ENCODE measurements around the gene VPS35L.
"Not testable (repeated sequence)": the region's sequence is repeated elsewhere in the genome, so short reads cannot be mapped to it uniquely, and the experiment has no call there.

VPS35L gene

DNA sequence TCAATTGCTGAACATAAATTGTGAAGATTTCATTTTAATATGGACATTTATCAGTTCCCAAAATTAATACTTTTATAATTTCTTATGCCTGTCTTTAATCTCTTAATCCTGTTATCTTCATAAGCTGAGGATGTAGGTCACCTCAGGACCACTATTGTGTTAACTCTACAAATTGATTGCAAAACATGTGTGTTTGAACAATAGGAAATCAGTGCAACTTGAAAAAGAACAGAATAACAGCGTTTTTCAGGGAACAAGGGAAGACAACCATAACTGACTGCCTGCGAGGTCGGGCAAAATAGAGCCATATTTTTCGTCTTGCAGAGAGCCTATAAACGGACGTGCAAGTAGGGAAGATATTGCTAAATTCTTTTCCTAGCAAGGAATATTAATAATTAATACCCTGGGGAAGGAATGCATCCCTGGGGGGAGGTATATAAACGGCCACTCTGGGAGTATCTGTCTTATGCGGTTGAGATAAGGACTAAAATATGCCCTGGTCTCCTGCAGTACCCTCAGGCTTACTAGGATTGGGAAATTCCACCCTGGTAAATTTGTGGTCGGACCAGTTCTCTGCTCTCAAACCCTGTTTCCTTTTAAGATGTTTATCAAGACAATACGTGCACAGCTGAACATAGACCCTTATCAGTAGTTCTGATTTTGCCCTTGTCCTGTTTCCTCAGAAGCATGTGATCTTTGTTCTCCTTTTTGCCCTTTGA lies 12.1 kb upstream of the VPS35L start:
- not testable (repeated sequence) for H3K36me3 ChIP-seq (ENCODE audit: control insufficient read depth, insufficient read depth, low read length); H3K4me1 ChIP-seq (ENCODE audit: control insufficient read depth, insufficient read depth, low read length); H3K9ac ChIP-seq (ENCODE audit: low read depth, low read length); H3K4me3 ChIP-seq (ENCODE audit: low read depth, low read length); H3K27me3 ChIP-seq (ENCODE audit: control insufficient read depth, insufficient read depth, low read length); H3K9me3 ChIP-seq (ENCODE audit: control insufficient read depth, insufficient read depth, low read length)

DNA sequence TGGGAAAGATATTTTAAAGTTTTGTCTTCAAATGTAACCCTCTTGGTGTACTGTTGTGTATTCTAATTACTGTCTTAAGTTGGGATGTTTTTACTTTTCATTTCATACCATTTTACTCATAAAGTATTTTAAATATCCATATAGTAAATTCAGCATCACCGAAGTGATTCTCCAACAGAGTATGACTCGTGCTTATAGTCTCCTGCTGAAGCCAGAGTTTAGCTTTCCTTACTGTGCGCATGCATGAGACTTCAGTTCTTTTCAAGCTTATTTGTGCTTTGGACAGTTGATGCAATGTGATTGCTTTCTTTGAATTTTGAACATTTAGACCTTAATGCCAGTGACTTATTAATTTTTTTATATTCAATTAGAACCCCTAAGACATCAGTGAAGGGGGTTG lies 7.4 kb upstream of the VPS35L start:
- no peaks in the 10 kb centered on the region for H3K9me3 ChIP-seq (ENCODE audit: control insufficient read depth, insufficient read depth, low read length)
- no peak overlapping the region for H3K4me3 ChIP-seq (ENCODE audit: low read depth, low read length)
- no peaks in the 10 kb centered on the region for H3K4me1 ChIP-seq (ENCODE audit: control insufficient read depth, insufficient read depth, low read length)
- H3K9ac ChIP-seq (ENCODE audit: low read depth, low read length), result no peak overlapping the region
- no peaks in the 10 kb centered on the region for H3K36me3 ChIP-seq (ENCODE audit: control insufficient read depth, insufficient read depth, low read length)
- H3K27me3 ChIP-seq (ENCODE audit: control insufficient read depth, insufficient read depth, low read length), result no peaks in the 10 kb centered on the region

DNA sequence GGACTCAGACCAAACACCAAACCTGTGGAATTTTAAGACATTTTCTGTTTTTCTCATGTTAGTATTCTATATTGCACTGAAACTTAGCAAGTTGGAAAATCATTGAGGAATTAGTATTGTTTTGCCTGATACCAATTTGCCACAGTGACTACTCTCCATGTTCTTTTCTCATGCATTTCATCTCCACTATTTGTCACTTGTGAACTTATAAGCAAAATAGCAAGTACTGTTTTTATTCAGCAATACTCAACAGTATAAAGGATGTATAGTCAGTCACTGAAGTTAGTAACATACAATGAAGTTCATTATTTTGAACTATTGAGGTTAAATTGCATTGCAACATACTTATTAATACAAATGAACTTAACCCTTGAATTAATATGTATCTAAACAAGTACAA lies 5.8 kb upstream of the VPS35L start:
- Histone ChIP-seq H3K36me3 (ENCODE audit: control insufficient read depth, insufficient read depth, low read length) (no peaks in the 10 kb centered on the region), H3K9ac (ENCODE audit: low read depth, low read length) (no peak overlapping the region), H3K27me3 (ENCODE audit: control insufficient read depth, insufficient read depth, low read length) (no peaks in the 10 kb centered on the region), H3K4me1 (ENCODE audit: control insufficient read depth, insufficient read depth, low read length) (no peaks in the 10 kb centered on the region), H3K4me3 (ENCODE audit: low read depth, low read length) (no peak overlapping the region), H3K9me3 (ENCODE audit: control insufficient read depth, insufficient read depth, low read length) (no peaks in the 10 kb centered on the region)

DNA sequence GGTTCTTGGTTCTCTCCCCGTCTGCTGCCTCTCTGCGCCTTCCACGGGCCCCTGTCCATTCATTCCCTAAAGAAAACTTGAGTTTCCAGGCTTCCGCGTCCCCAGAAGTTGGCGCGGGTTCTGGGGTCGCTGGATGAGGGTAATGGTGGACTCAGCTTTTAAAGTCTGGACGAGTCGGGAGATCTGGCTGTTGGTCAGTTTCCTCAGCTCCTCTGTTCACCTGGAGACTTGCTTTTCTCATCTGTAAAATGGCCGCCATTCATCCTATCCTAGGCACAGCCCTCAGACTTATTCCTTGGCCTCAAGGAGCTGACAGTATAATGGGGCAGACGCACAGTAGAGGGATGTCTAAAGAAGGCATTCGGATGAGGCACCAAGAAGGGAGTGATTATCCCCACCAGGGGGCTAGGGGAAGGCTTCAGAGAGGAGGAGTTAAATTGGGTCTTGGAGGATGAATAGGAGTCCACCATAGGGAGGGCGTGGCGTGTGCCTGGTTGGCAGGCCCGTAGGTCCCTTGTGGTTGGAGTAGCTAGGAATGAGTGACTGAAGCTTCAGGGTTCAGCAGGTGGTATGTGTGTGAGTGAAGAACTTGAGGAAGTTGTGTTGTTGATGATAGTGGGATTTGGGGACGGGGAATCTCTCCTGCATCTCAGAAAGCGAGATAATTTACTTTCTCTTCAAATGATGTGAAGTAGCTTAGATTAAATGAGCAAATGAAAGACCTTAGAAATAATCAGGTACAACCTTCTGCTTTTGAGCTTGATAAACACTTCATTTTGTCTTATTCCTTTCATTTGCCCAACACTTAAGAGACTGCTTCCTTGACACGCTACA lies 652 bp downstream of the VPS35L start:
- H3K4me1 ChIP-seq (ENCODE audit: control insufficient read depth, insufficient read depth, low read length), result no peaks in the 10 kb centered on the region
- no peaks in the 10 kb centered on the region for H3K36me3 ChIP-seq (ENCODE audit: control insufficient read depth, insufficient read depth, low read length)
- peak overlapping the region; percentile 95 for H3K9ac ChIP-seq (ENCODE audit: low read depth, low read length)
- H3K27me3 ChIP-seq (ENCODE audit: control insufficient read depth, insufficient read depth, low read length), result no peaks in the 10 kb centered on the region
- H3K9me3 ChIP-seq (ENCODE audit: control insufficient read depth, insufficient read depth, low read length), result no peaks in the 10 kb centered on the region
- H3K4me3 ChIP-seq (ENCODE audit: low read depth, low read length), result peak overlapping the region; percentile 83

DNA sequence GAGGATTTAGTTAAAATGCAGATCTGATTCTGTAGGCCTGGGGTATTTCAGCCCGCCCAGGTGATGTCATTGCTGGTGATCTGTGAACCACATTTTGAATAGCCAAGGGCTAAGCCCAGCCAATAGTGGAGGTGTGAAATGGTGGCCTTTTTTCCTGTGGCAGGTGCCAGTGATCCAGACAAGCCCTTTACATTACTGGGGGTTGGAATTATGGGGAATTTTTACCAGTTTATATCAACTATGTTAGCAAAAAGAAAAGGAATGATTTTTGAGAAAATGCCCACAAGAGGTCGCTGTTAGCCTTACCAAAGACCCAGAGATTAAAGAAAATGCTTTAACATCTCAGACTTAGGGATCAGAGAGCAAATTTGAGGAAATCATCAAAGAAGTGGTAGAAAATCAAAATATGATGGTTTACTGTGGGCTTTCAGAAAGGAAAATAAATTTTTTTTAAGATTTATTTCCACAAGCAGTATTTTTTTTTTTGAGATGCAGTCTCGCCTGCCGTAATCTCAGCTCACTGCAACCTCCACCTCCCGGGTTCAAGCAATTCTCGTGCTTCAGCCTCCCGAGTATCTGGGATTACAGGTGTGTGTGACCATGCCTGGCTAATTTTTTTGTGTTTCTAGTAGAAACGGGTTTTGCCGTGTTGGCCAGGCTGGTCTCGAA lies 3.9 kb downstream of the VPS35L start:
- Histone ChIP-seq H3K9me3 (ENCODE audit: control insufficient read depth, insufficient read depth, low read length) (no peaks in the 10 kb centered on the region), H3K4me1 (ENCODE audit: control insufficient read depth, insufficient read depth, low read length) (no peaks in the 10 kb centered on the region), H3K36me3 (ENCODE audit: control insufficient read depth, insufficient read depth, low read length) (no peaks in the 10 kb centered on the region), H3K9ac (ENCODE audit: low read depth, low read length) (no peak overlapping the region), H3K4me3 (ENCODE audit: low read depth, low read length) (no peak overlapping the region), H3K27me3 (ENCODE audit: control insufficient read depth, insufficient read depth, low read length) (no peaks in the 10 kb centered on the region)

DNA sequence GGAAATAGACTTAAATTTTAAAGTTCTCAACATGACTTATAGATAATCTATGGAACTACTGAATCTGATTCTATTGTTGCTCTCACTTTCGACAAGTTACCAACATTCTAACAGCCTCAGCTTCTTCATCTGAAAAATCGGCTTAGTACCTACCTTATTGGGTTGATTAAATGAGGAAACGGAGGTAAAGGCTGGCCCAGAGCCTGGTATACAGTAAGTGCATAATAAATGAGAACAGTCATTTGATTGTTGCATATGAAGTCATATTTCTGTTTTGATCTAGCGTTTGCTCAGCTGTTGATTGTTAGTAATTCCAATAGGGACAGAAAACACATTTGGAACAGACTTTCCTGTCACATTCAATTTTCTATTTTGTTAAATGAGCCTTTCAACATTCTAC lies 4.6 kb downstream of the VPS35L start:
- Histone ChIP-seq H3K9me3 (ENCODE audit: control insufficient read depth, insufficient read depth, low read length) (no peaks in the 10 kb centered on the region), H3K9ac (ENCODE audit: low read depth, low read length) (no peak overlapping the region), H3K4me1 (ENCODE audit: control insufficient read depth, insufficient read depth, low read length) (no peaks in the 10 kb centered on the region), H3K4me3 (ENCODE audit: low read depth, low read length) (no peak overlapping the region), H3K27me3 (ENCODE audit: control insufficient read depth, insufficient read depth, low read length) (no peaks in the 10 kb centered on the region), H3K36me3 (ENCODE audit: control insufficient read depth, insufficient read depth, low read length) (peaks cover 5% of the 10 kb centered on the region)

DNA sequence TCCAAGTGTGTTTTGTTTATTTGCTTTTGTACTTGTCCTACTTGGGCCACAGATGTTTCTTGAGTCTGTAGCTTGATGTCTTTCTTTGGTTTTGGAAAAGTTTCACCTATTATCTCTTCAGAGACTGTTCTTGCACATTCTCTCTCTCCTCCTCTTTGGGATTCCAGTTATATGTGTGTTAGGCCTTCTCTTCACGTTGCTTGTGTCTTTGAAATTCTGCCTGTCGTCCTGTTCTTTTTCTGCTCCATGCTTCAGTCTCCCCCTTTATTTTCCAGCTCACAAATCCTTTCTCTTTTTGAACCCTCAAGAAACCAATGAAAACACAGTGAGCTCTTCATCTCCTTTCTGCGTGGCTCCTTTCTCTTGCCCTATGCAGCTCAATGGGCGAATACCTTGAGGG lies 7.9 kb downstream of the VPS35L start:
- Histone ChIP-seq H3K9ac (ENCODE audit: low read depth, low read length) (no peak overlapping the region), H3K27me3 (ENCODE audit: control insufficient read depth, insufficient read depth, low read length) (no peaks in the 10 kb centered on the region), H3K36me3 (ENCODE audit: control insufficient read depth, insufficient read depth, low read length) (peaks cover 10% of the 10 kb centered on the region), H3K9me3 (ENCODE audit: control insufficient read depth, insufficient read depth, low read length) (no peaks in the 10 kb centered on the region), H3K4me3 (ENCODE audit: low read depth, low read length) (no peak overlapping the region), H3K4me1 (ENCODE audit: control insufficient read depth, insufficient read depth, low read length) (no peaks in the 10 kb centered on the region)

DNA sequence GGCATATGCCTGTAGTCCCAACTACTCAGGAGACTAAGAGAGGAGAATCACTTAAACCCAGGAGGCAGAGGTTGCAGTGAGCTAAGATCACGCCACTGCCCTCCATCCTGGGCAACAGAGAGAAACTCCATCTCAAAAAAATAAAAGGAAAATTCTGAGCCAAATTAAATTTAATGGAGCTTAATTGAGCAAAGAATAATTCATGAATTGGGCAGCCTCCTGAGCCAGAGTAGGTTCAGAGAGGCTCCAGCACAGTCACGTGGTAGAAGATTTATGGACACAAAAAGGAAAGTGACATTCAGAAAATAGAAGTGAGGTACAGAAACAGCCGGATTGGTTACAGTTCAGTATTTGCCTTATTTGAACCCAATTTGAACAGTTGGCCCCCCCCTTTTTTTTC lies 10.9 kb downstream of the VPS35L start:
- Histone ChIP-seq H3K36me3 (ENCODE audit: control insufficient read depth, insufficient read depth, low read length) (peaks cover 15% of the 10 kb centered on the region), H3K4me3 (ENCODE audit: low read depth, low read length) (no peak overlapping the region), H3K9me3 (ENCODE audit: control insufficient read depth, insufficient read depth, low read length) (no peaks in the 10 kb centered on the region), H3K9ac (ENCODE audit: low read depth, low read length) (no peak overlapping the region), H3K4me1 (ENCODE audit: control insufficient read depth, insufficient read depth, low read length) (no peaks in the 10 kb centered on the region), H3K27me3 (ENCODE audit: control insufficient read depth, insufficient read depth, low read length) (no peaks in the 10 kb centered on the region)

DNA sequence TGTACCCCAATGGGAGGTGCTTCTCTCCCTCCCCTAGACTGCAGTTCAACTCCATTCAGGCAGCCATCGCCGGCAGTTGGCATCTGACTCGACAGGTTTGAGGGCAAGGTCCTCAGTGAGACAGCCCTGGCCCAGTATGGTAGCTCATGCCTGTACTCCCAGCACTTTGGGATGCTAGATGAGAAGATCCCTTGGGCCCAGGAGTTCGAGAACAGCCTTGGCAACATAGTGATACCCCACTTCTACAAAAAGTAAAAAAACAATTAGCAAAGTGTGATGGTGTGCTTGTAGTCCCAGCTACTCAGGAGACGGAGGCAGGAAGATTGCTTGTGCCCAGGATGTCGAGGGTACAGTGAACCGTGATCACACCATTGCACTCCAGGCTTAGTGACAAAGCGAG lies 12.1 kb downstream of the VPS35L start:
- H3K9me3 ChIP-seq (ENCODE audit: control insufficient read depth, insufficient read depth, low read length), result no peaks in the 10 kb centered on the region
- no peaks in the 10 kb centered on the region for H3K27me3 ChIP-seq (ENCODE audit: control insufficient read depth, insufficient read depth, low read length)
- H3K4me3 ChIP-seq (ENCODE audit: low read depth, low read length), result no peak overlapping the region
- no peak overlapping the region for H3K9ac ChIP-seq (ENCODE audit: low read depth, low read length)
- no peaks in the 10 kb centered on the region for H3K4me1 ChIP-seq (ENCODE audit: control insufficient read depth, insufficient read depth, low read length)
- peaks cover 17% of the 10 kb centered on the region for H3K36me3 ChIP-seq (ENCODE audit: control insufficient read depth, insufficient read depth, low read length)

DNA sequence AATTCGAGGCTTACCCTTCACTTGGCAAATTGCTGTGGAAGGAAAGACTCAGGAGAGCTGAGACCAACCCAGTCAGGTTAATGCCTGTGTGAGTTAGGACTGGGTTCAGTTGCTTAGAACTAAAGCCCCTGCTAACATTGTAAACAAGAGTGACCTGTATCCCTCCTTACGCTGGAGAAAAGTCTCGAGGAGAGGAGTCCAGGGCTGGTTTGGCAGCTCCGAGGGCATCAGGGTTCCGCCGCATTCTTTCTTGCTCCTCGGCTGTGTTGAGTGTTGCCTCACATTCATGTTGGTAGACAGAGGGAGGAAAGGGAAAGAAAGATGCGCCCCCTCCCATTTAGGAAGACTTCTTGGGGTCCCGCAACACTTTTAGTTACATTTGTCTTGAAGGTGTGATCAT lies 18.5 kb downstream of the VPS35L start:
- peaks cover 20% of the 10 kb centered on the region for H3K36me3 ChIP-seq (ENCODE audit: control insufficient read depth, insufficient read depth, low read length)
- no peaks in the 10 kb centered on the region for H3K27me3 ChIP-seq (ENCODE audit: control insufficient read depth, insufficient read depth, low read length)
- no peak overlapping the region for H3K4me3 ChIP-seq (ENCODE audit: low read depth, low read length)
- no peaks in the 10 kb centered on the region for H3K9me3 ChIP-seq (ENCODE audit: control insufficient read depth, insufficient read depth, low read length)
- H3K9ac ChIP-seq (ENCODE audit: low read depth, low read length), result no peak overlapping the region
- no peaks in the 10 kb centered on the region for H3K4me1 ChIP-seq (ENCODE audit: control insufficient read depth, insufficient read depth, low read length)

DNA sequence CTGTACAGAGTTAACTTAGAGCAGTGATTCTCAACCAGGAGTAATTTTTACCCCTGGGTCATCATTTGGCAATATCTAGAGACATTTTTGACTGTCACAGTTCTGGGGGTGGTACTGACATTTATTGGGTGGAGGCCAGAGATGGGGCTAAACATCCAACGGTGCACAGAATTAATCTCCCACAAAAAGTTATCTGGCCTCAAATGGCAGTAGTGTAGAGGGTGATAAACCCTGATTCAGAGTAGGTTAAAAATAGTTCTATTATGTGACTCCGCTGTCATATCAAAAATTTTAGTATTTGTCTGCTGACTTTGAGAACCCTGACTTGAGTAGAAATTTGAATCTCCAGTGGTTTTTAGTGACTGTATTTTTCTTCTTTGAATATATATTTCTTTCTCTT lies 19.1 kb downstream of the VPS35L start:
- H3K36me3 ChIP-seq (ENCODE audit: control insufficient read depth, insufficient read depth, low read length), result peaks cover 18% of the 10 kb centered on the region
- H3K4me1 ChIP-seq (ENCODE audit: control insufficient read depth, insufficient read depth, low read length), result no peaks in the 10 kb centered on the region
- no peaks in the 10 kb centered on the region for H3K27me3 ChIP-seq (ENCODE audit: control insufficient read depth, insufficient read depth, low read length)
- no peaks in the 10 kb centered on the region for H3K9me3 ChIP-seq (ENCODE audit: control insufficient read depth, insufficient read depth, low read length)
- no peak overlapping the region for H3K4me3 ChIP-seq (ENCODE audit: low read depth, low read length)
- no peak overlapping the region for H3K9ac ChIP-seq (ENCODE audit: low read depth, low read length)
